ENCODE data around the gene UTP15. TPM values are rescaled to one million over a fixed set of nuclear protein-coding genes. Genes with fewer than 3 reads are reported as not detected.

Gene UTP15
- total and polyA plus RNA-seq, 2 donors: 8.6 to 16.4 TPM

DNA sequence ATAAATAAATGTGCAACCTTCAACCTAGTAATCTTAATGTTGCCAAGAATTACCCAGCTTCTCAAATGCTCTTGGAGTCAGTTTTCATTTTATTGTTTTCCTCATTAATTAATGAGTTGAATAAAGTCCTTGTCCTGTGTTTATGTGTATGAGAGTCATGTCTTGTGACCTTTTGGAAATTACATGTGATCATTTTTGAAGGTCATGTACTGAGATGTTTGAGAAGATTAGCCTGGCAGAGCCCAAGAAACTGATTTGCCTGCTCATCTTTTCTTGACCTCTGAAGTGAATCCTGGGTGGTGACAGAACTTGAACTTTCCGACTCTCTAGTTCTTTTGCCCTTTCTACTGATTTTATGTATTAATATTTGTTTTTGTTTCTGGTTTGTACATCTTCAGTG lies 15.5 kb upstream of the UTP15 start:
- 92% methylated on average over 1 of the region's 1 CpG for WGBS
- Histone ChIP-seq H3K4me3 (ENCODE audit: low read length in 2 of 2) (no peak overlapping the region), H3K27me3 (ENCODE audit: control insufficient read depth in 2 of 2, insufficient read depth in 1 of 2, low read length in 1 of 2) (no peaks in the 10 kb centered on the region), H3K36me3 (ENCODE audit: control insufficient read depth in 2 of 2, insufficient read depth in 2 of 2, low read length in 1 of 2) (peaks cover 6 to 15% of the 10 kb centered on the region in 2 donors), H3K27ac (ENCODE audit: low read depth in 1 of 2, low read length in 1 of 2) (no peak overlapping the region), H3K4me1 (ENCODE audit: control insufficient read depth in 2 of 2, insufficient read depth in 2 of 2, low read length in 2 of 2) (no peaks in the 10 kb centered on the region), H3K9me3 (ENCODE audit: control insufficient read depth in 2 of 2, insufficient read depth in 1 of 2, low read length in 1 of 2) (no peaks in the 10 kb centered on the region)
- no peak for DNase-seq (ENCODE audit: low read depth in 6 of 9, low spot score in 9 of 9)

DNA sequence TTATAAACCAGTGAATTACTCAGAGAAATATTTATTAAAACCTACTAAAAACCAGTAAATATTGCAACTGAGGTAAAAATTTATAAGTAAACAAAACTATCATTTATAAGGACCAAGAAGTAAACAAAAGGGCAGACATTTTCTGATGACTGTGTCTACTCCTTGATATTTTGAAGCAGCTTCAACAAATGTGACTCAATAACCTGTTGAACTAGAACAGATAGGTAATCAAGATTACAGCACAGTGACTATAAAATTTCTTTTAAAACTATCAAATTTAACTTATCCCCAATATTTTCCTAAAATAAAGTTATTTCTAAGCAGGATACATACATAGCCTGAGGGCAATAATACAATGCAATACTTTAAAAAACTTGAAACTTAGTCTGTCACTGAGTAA lies 12.9 kb upstream of the UTP15 start:
- H3K9me3 ChIP-seq (ENCODE audit: control insufficient read depth in 2 of 2, insufficient read depth in 1 of 2, low read length in 1 of 2): no peaks in the 10 kb centered on the region
- no peak for DNase-seq (ENCODE audit: low read depth in 6 of 9, low spot score in 9 of 9)
- H3K27ac ChIP-seq (ENCODE audit: low read depth in 1 of 2, low read length in 1 of 2): no peak overlapping the region
- H3K36me3 ChIP-seq (ENCODE audit: control insufficient read depth in 2 of 2, insufficient read depth in 2 of 2, low read length in 1 of 2): peaks cover 8 to 27% of the 10 kb centered on the region in 2 donors
- H3K4me3 ChIP-seq (ENCODE audit: low read length in 2 of 2): no peak overlapping the region
- H3K27me3 ChIP-seq (ENCODE audit: control insufficient read depth in 2 of 2, insufficient read depth in 1 of 2, low read length in 1 of 2): no peaks in the 10 kb centered on the region
- no peaks in the 10 kb centered on the region for H3K4me1 ChIP-seq (ENCODE audit: control insufficient read depth in 2 of 2, insufficient read depth in 2 of 2, low read length in 2 of 2)

GRCh38 chr5:73558950-73559349 lies 6.6 kb upstream of the UTP15 start:
- H3K27ac ChIP-seq (ENCODE audit: low read depth in 1 of 2, low read length in 1 of 2): no peak overlapping the region
- no peaks in the 10 kb centered on the region for H3K27me3 ChIP-seq (ENCODE audit: control insufficient read depth in 2 of 2, insufficient read depth in 1 of 2, low read length in 1 of 2)
- peaks cover 21 to 39% of the 10 kb centered on the region in 2 donors for H3K36me3 ChIP-seq (ENCODE audit: control insufficient read depth in 2 of 2, insufficient read depth in 2 of 2, low read length in 1 of 2)
- no peaks in the 10 kb centered on the region for H3K9me3 ChIP-seq (ENCODE audit: control insufficient read depth in 2 of 2, insufficient read depth in 1 of 2, low read length in 1 of 2)
- no peak overlapping the region for H3K4me3 ChIP-seq (ENCODE audit: low read length in 2 of 2)
- peaks cover under 1 to 3% of the 10 kb centered on the region in 2 donors for H3K4me1 ChIP-seq (ENCODE audit: control insufficient read depth in 2 of 2, insufficient read depth in 2 of 2, low read length in 2 of 2)
- whole genome bisulfite sequencing: 96% methylated on average over 1 of the region's 1 CpG
- DNase-seq (ENCODE audit: low read depth in 6 of 9, low spot score in 9 of 9): no peak

- peaks cover 9 to 10% of the 10 kb centered on the region in 2 donors for H3K4me1 ChIP-seq (ENCODE audit: control insufficient read depth in 2 of 2, insufficient read depth in 2 of 2, low read length in 2 of 2)
Observed at GRCh38 chr5:73564018-73564417, 1.5 kb upstream of the UTP15 start.

DNA sequence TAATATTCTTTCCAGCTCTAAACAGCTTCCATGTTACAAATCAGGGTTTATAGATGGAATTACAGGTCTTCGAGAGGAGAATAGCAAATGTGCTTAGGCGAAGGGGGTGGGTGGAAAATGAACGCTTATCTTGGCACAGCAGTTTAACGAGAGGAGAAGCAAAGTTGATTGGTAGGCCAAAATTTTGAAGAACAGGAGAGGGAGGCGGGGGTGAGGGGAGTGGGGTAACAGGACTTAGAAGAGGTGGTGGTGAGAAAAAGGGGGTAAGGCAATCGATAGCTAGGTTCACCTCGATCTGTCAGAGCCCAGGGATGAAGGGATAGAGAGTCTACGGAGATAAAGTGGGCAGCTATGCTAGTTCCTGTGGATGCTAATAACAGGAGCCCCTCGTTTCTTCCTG lies 868 bp upstream of the UTP15 start:
- H3K36me3 ChIP-seq (ENCODE audit: control insufficient read depth in 2 of 2, insufficient read depth in 2 of 2, low read length in 1 of 2): peaks cover 11 to 15% of the 10 kb centered on the region in 2 donors
- DNase-seq (ENCODE audit: low read depth in 6 of 9, low spot score in 9 of 9): peak in 8 of 9 donors; percentile 2 to 48 (median 12)
- H3K9me3 ChIP-seq (ENCODE audit: control insufficient read depth in 2 of 2, insufficient read depth in 1 of 2, low read length in 1 of 2): no peaks in the 10 kb centered on the region
- peak overlapping the region; percentile 81 to 93 for H3K27ac ChIP-seq (ENCODE audit: low read depth in 1 of 2, low read length in 1 of 2)
- H3K4me3 ChIP-seq (ENCODE audit: low read length in 2 of 2): peak overlapping the region; percentile 69 to 88
- WGBS: 2% methylated on average over 9 of the region's 9 CpGs
- H3K4me1 ChIP-seq (ENCODE audit: control insufficient read depth in 2 of 2, insufficient read depth in 2 of 2, low read length in 2 of 2): peaks cover 9 to 10% of the 10 kb centered on the region in 2 donors
- H3K27me3 ChIP-seq (ENCODE audit: control insufficient read depth in 2 of 2, insufficient read depth in 1 of 2, low read length in 1 of 2): no peaks in the 10 kb centered on the region

More at GRCh38 chr5:73564018-73564417, 1.5 kb upstream of the UTP15 start:
- peaks cover 12 to 13% of the 10 kb centered on the region in 2 donors for H3K36me3 ChIP-seq (ENCODE audit: control insufficient read depth in 2 of 2, insufficient read depth in 2 of 2, low read length in 1 of 2)
- WGBS: 59% methylated on average over 3 of the region's 3 CpGs
- H3K9me3 ChIP-seq (ENCODE audit: control insufficient read depth in 2 of 2, insufficient read depth in 1 of 2, low read length in 1 of 2): no peaks in the 10 kb centered on the region
- peak in 1 of 9 donors; percentile 3 for DNase-seq (ENCODE audit: low read depth in 6 of 9, low spot score in 9 of 9)
- no peaks in the 10 kb centered on the region for H3K27me3 ChIP-seq (ENCODE audit: control insufficient read depth in 2 of 2, insufficient read depth in 1 of 2, low read length in 1 of 2)
- peak overlapping the region; percentile 69 to 88 for H3K4me3 ChIP-seq (ENCODE audit: low read length in 2 of 2)
- peak overlapping the region in 1 of 2 donors; percentile 81 for H3K27ac ChIP-seq (ENCODE audit: low read depth in 1 of 2, low read length in 1 of 2)

- peak overlapping the region; percentile 81 to 93 for H3K27ac ChIP-seq (ENCODE audit: low read depth in 1 of 2, low read length in 1 of 2)
- DNase-seq (ENCODE audit: low read depth in 6 of 9, low spot score in 9 of 9): no peak
Observed at GRCh38 chr5:73565969-73566547, 515 bp downstream of the UTP15 start.

DNA sequence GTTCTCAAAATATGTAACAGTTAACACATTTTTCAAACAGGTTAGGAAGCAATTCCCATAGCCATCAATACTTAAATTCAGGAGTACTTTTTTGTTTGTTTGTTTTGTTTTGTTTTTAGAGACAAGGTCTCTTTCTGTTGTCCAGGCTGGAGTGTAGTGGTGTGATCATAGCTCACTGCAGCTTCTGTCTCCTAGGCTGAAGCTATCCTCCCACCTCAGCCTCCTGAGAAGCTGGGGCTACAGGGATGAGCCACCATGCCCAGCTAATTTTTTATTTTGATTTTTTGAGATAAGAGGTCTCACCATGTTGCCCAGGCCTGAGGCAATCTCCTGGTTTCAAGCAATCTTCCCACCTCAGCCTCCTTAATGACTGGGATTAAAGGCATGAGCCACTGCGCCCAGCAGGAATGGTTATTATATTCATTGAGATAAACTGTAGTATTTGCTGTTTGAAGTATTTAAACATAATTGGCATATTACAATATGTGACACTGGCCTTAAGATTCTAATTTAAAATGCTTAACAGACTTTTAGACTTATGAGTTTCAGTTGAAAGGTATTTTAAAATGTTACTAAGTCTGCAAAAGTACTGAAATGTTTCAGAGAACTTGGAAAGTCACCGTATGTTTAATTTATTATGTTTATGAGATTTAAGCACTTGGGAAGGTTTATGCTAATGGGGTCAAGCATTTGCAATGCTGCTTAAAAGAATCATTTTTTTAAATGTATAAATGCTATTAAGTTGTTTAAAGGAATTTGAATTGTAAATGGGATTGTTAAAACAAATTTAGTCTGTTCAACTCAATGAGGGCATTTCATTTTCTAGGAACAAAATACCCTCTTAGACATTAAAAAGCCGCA lies 17.0 kb downstream of the UTP15 start:
- H3K4me1 ChIP-seq (ENCODE audit: control insufficient read depth in 2 of 2, insufficient read depth in 2 of 2, low read length in 2 of 2): no peaks in the 10 kb centered on the region
- H3K27me3 ChIP-seq (ENCODE audit: control insufficient read depth in 2 of 2, insufficient read depth in 1 of 2, low read length in 1 of 2): no peaks in the 10 kb centered on the region
- no peak for DNase-seq (ENCODE audit: low read depth in 6 of 9, low spot score in 9 of 9)
- H3K4me3 ChIP-seq (ENCODE audit: low read length in 2 of 2): no peak overlapping the region
- H3K27ac ChIP-seq (ENCODE audit: low read depth in 1 of 2, low read length in 1 of 2): no peak overlapping the region
- no peaks in the 10 kb centered on the region for H3K9me3 ChIP-seq (ENCODE audit: control insufficient read depth in 2 of 2, insufficient read depth in 1 of 2, low read length in 1 of 2)
- peaks cover 3 to 26% of the 10 kb centered on the region in 2 donors for H3K36me3 ChIP-seq (ENCODE audit: control insufficient read depth in 2 of 2, insufficient read depth in 2 of 2, low read length in 1 of 2)
- WGBS: 83% methylated on average over 3 of the region's 3 CpGs

More at GRCh38 chr5:73565969-73566547, 515 bp downstream of the UTP15 start:
- Histone ChIP-seq H3K4me3 (ENCODE audit: low read length in 2 of 2) (peak overlapping the region; percentile 69 to 88), H3K27me3 (ENCODE audit: control insufficient read depth in 2 of 2, insufficient read depth in 1 of 2, low read length in 1 of 2) (no peaks in the 10 kb centered on the region), H3K4me1 (ENCODE audit: control insufficient read depth in 2 of 2, insufficient read depth in 2 of 2, low read length in 2 of 2) (peaks cover 9 to 10% of the 10 kb centered on the region in 2 donors), H3K9me3 (ENCODE audit: control insufficient read depth in 2 of 2, insufficient read depth in 1 of 2, low read length in 1 of 2) (no peaks in the 10 kb centered on the region), H3K36me3 (ENCODE audit: control insufficient read depth in 2 of 2, insufficient read depth in 2 of 2, low read length in 1 of 2) (peaks cover 9 to 12% of the 10 kb centered on the region in 2 donors)
- WGBS: 7% methylated on average over 8 of the region's 8 CpGs

- no peaks in the 10 kb centered on the region for H3K36me3 ChIP-seq (ENCODE audit: control insufficient read depth in 2 of 2, insufficient read depth in 2 of 2, low read length in 1 of 2)
- DNase-seq (ENCODE audit: low read depth in 6 of 9, low spot score in 9 of 9): no peak
- H3K9me3 ChIP-seq (ENCODE audit: control insufficient read depth in 2 of 2, insufficient read depth in 1 of 2, low read length in 1 of 2): no peaks in the 10 kb centered on the region
- no peaks in the 10 kb centered on the region for H3K27me3 ChIP-seq (ENCODE audit: control insufficient read depth in 2 of 2, insufficient read depth in 1 of 2, low read length in 1 of 2)
- no peaks in the 10 kb centered on the region for H3K4me1 ChIP-seq (ENCODE audit: control insufficient read depth in 2 of 2, insufficient read depth in 2 of 2, low read length in 2 of 2)
- H3K27ac ChIP-seq (ENCODE audit: low read depth in 1 of 2, low read length in 1 of 2): no peak overlapping the region
- 77% methylated on average over 1 of the region's 1 CpG for WGBS
- no peak overlapping the region for H3K4me3 ChIP-seq (ENCODE audit: low read length in 2 of 2)
Observed at GRCh38 chr5:73587923-73588322, 22.4 kb downstream of the UTP15 start.

DNA sequence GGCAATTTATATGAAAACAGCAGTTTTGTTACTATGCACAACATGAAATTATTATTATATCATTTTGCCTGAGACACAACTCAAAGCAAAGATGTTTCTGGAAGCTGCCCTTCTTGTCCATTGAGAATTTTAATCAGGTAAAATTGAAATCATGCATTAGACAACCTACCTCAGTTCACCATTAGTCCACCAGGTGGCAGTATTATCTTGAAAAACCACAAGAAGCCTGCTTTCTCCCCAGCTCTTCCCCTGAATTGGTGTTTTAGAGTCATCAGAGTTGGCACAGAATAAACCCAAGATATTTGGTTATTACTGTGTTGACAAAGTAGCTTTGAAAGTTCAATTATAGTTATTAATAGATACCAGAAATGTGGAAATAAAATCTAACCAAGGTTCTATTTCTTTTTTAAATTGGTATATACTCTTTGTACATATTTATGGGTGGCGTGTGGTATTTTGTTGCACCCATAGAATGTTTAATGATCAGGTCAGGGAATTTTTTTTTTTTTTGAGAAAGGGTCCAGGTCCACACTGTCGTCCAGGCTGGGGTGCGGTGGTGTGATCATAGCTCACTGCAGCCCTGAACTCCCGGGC lies 25.7 kb downstream of the UTP15 start:
- no peak overlapping the region for H3K27ac ChIP-seq (ENCODE audit: low read depth in 1 of 2, low read length in 1 of 2)
- 70% methylated on average over 4 of the region's 4 CpGs for WGBS
- H3K9me3 ChIP-seq (ENCODE audit: control insufficient read depth in 2 of 2, insufficient read depth in 1 of 2, low read length in 1 of 2): no peaks in the 10 kb centered on the region
- H3K4me3 ChIP-seq (ENCODE audit: low read length in 2 of 2): no peak overlapping the region
- H3K36me3 ChIP-seq (ENCODE audit: control insufficient read depth in 2 of 2, insufficient read depth in 2 of 2, low read length in 1 of 2): no peaks in the 10 kb centered on the region
- no peaks in the 10 kb centered on the region for H3K27me3 ChIP-seq (ENCODE audit: control insufficient read depth in 2 of 2, insufficient read depth in 1 of 2, low read length in 1 of 2)
- peak; percentile 21 to 82 (median 61) for DNase-seq (ENCODE audit: low read depth in 6 of 9, low spot score in 9 of 9)
- no peaks in the 10 kb centered on the region for H3K4me1 ChIP-seq (ENCODE audit: control insufficient read depth in 2 of 2, insufficient read depth in 2 of 2, low read length in 2 of 2)
